Keratinocyte (primary cell): Measurements from ENCODE around the gene BACH1.

Experiments used
- EZH2 ChIP-seq: IDR thresholded peaks from one replicate; pipeline ENCODE4 v1.6.1; 2012; ENCODE audit warnings: inconsistent platforms, mild to moderate bottlenecking, low read length, moderate library complexity
- TF ChIP-seq, protein P1 (sequence below), 3 experiments: IDR thresholded peaks in 1 of 3; conservative IDR thresholded peaks in 1 of 3; optimal IDR thresholded peaks in 1 of 3; 2 replicates in 2 of 3; 3 replicates in 1 of 3; pipeline versions ENCODE3 to v1.5.1; 2011; ENCODE audit warnings: low read length in 3 of 3, mild to moderate bottlenecking in 3 of 3, moderate library complexity in 2 of 3, control low read depth in 1 of 3, inconsistent platforms in 1 of 3; ENCODE audit not compliant: insufficient read depth in 2 of 3; ENCODE audit errors: extremely low read depth in 1 of 3

- TF ChIP-seq, protein P1, sequence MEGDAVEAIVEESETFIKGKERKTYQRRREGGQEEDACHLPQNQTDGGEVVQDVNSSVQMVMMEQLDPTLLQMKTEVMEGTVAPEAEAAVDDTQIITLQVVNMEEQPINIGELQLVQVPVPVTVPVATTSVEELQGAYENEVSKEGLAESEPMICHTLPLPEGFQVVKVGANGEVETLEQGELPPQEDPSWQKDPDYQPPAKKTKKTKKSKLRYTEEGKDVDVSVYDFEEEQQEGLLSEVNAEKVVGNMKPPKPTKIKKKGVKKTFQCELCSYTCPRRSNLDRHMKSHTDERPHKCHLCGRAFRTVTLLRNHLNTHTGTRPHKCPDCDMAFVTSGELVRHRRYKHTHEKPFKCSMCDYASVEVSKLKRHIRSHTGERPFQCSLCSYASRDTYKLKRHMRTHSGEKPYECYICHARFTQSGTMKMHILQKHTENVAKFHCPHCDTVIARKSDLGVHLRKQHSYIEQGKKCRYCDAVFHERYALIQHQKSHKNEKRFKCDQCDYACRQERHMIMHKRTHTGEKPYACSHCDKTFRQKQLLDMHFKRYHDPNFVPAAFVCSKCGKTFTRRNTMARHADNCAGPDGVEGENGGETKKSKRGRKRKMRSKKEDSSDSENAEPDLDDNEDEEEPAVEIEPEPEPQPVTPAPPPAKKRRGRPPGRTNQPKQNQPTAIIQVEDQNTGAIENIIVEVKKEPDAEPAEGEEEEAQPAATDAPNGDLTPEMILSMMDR (optimal IDR thresholded peaks at IDR 0.05 in 1 of 3, IDR thresholded peaks at IDR 0.05 in 1 of 3, conservative IDR thresholded peaks at IDR 0.05 in 1 of 3; ENCODE audit: extremely low read depth in 1 of 3, insufficient read depth in 2 of 3, low read length in 3 of 3): no peak
- TF ChIP-seq EZH2: no peak
These were observed 32.8 kb upstream of the BACH1 start for GRCh38 chr21:29265690-29266479.
